HepG2 (cell line): ENCODE measurements around the gene GART. TPM values are rescaled to one million over a fixed set of nuclear protein-coding genes. Genes with fewer than 3 reads are reported as not detected.

Source experiments
- FLYWCH1 ChIP-seq: sonication (generic); formaldehyde crosslinking; IDR thresholded peaks from 2 replicates; pipeline ENCODE4 v1.8.1; 2023; ENCODE audit warnings: mild to moderate bottlenecking, missing genetic modification reagents
- GMEB1 ChIP-seq: sonication (generic); formaldehyde crosslinking; IDR thresholded peaks from 2 replicates; pipeline ENCODE4 v1.5.1; 2020; ENCODE audit warnings: missing genetic modification reagents, mild to moderate bottlenecking, borderline replicate concordance
- HMG20B ChIP-seq: conservative IDR thresholded peaks from 2 replicates; pipeline ENCODE4 v1.6.1; 2016; ENCODE audit warnings: missing genetic modification reagents, missing compliant biosample characterization
- LRRFIP1 ChIP-seq: sonication (generic); formaldehyde crosslinking; conservative IDR thresholded peaks from 2 replicates; pipeline ENCODE4 v1.4.0; 2020; ENCODE audit warnings: missing genetic modification reagents
- NFRKB ChIP-seq: fragments of 450-650 bp; IDR thresholded peaks from 2 replicates; pipeline ENCODE4 v1.6.1; 2017
- PHF21A ChIP-seq: sonication (generic); formaldehyde crosslinking; IDR thresholded peaks from 2 replicates; pipeline ENCODE4 v1.5.0; 2020; ENCODE audit warnings: mild to moderate bottlenecking, missing genetic modification reagents
- SIX1 ChIP-seq: sonication (generic); formaldehyde crosslinking; IDR thresholded peaks from 2 replicates; pipeline ENCODE4 v1.4.0; 2020; ENCODE audit warnings: missing genetic modification reagents, borderline replicate concordance
- THAP7 ChIP-seq: sonication (generic); formaldehyde crosslinking; IDR thresholded peaks from 2 replicates; pipeline ENCODE4 v1.8.1; 2023; ENCODE audit warnings: mild to moderate bottlenecking, missing genetic modification reagents
- YEATS2 ChIP-seq: sonication (generic); formaldehyde crosslinking; IDR thresholded peaks from 2 replicates; pipeline ENCODE4 v1.4.0; 2020; ENCODE audit warnings: missing genetic modification reagents, borderline replicate concordance
- ZBTB39 ChIP-seq: sonication (generic); formaldehyde crosslinking; IDR thresholded peaks from 2 replicates; pipeline ENCODE4 v1.5.0; 2020; ENCODE audit warnings: missing genetic modification reagents
- ZBTB7A ChIP-seq: sonication (generic); formaldehyde crosslinking; IDR thresholded peaks from 2 replicates; pipeline ENCODE4 v1.8.0; 2022; ENCODE audit warnings: mild to moderate bottlenecking, missing genetic modification reagents
- ZFP36 ChIP-seq: fragments of 150-350 bp; IDR thresholded peaks from 2 replicates; pipeline ENCODE4 v1.6.1; 2018; ENCODE audit warnings: borderline replicate concordance, low read length, low read depth; ENCODE audit not compliant: partially characterized antibody
- ZNF432 ChIP-seq: sonication (generic); formaldehyde crosslinking; IDR thresholded peaks from 2 replicates; pipeline ENCODE4 v1.5.0; 2020; ENCODE audit warnings: missing genetic modification reagents, mild to moderate bottlenecking, borderline replicate concordance
- ZNF44 ChIP-seq: sonication (generic); formaldehyde crosslinking; IDR thresholded peaks from 2 replicates; pipeline ENCODE4 v1.5.1; 2020; ENCODE audit warnings: mild to moderate bottlenecking, missing genetic modification reagents
- ZNF460 ChIP-seq: sonication (generic); formaldehyde crosslinking; IDR thresholded peaks from 2 replicates; pipeline ENCODE4 v1.5.1; 2020; ENCODE audit warnings: missing genetic modification reagents, mild to moderate bottlenecking, borderline replicate concordance
- ZNF512 ChIP-seq: sonication (generic); formaldehyde crosslinking; IDR thresholded peaks from 2 replicates; pipeline ENCODE4 v1.4.0; 2020; ENCODE audit warnings: mild to moderate bottlenecking, missing genetic modification reagents
- ZNF530 ChIP-seq: sonication (generic); formaldehyde crosslinking; IDR thresholded peaks from 2 replicates; pipeline ENCODE4 v1.5.0; 2020; ENCODE audit warnings: low read depth, mild to moderate bottlenecking, missing genetic modification reagents
- ZNF7 ChIP-seq: IDR thresholded peaks from 2 replicates; pipeline ENCODE4 v1.6.1; 2016; ENCODE audit warnings: missing biosample characterization, missing genetic modification reagents
- ZNF749 ChIP-seq: sonication (generic); formaldehyde crosslinking; IDR thresholded peaks from 2 replicates; pipeline ENCODE4 v1.8.0; 2022; ENCODE audit warnings: mild to moderate bottlenecking, missing genetic modification reagents, moderate library complexity, borderline replicate concordance
- ZNF841 ChIP-seq: sonication (generic); formaldehyde crosslinking; IDR thresholded peaks from 2 replicates; pipeline ENCODE4 v1.8.1; 2023; ENCODE audit warnings: missing genetic modification reagents, borderline replicate concordance
- polyA plus RNA-seq, 8 experiments: library from polyadenylated mRNA; depleted of rRNA in 3 of 8; stranded (reverse) in 7 of 8; unstranded in 1 of 8; fragments of >200 nt; fragmentation: Illumina TruSeq in 4 of 8; extraction: Trizol in 4 of 8; gene quantifications; 2 replicates each; pipeline versions ENCODE4 v1.2.1 to v1.2.3, GENCODE V29; 2011 to 2016; ENCODE audit warnings: low read depth in 4 of 8, missing spikeins in 1 of 8, mixed read lengths in 1 of 8; ENCODE audit not compliant: insufficient read depth in 1 of 8
- total RNA-seq, 5 experiments: library from RNA; depleted of rRNA; stranded (reverse); fragments of >200 nt; fragmentation: Illumina TruSeq; extraction: Trizol; gene quantifications; 2 replicates each; pipeline ENCODE4 v1.2.3, GENCODE V29; 2016; ENCODE audit warnings: low read depth in 1 of 5

The GART gene
- total and polyA plus RNA-seq, 2 of the 13 experiments (the other 11 are each of a cell fraction or from before 2014, with no cell fraction given): 17.9 to 109 TPM

- TF ChIP-seq PHF21A (CRISPR knock-in tag) (peak; percentile 70), ZNF749 (peak; percentile 64; the same call in 1 of the 2 replicates), ZBTB7A (no peak), ZNF7 (CRISPR knock-in tag) (no peak), SIX1 (CRISPR knock-in tag) (no peak), GMEB1 (CRISPR knock-in tag) (peak; percentile 76; the same call in 1 of the 2 replicates), FLYWCH1 (CRISPR knock-in tag) (no peak), YEATS2 (no peak; the same call in 1 of the 2 replicates), ZNF44 (CRISPR knock-in tag) (no peak; the same call in 1 of the 2 replicates), ZNF512 (CRISPR knock-in tag) (no peak), THAP7 (CRISPR knock-in tag) (no peak), HMG20B (CRISPR knock-in tag) (no peak), ZNF530 (CRISPR knock-in tag) (no peak), ZNF841 (CRISPR knock-in tag) (no peak), ZBTB39 (no peak), NFRKB (no peak), ZNF432 (no peak), ZNF460 (CRISPR knock-in tag) (no peak), ZFP36 (no peak), LRRFIP1 (CRISPR knock-in tag) (no peak)
Observed at GRCh38 chr21:33588485-33589335, 46.8 kb upstream of the GART start, which contains the start of gene DONSON (continued).
